CD14-positive monocyte (primary cell): ENCODE data around the gene SYCP3. TPM values are rescaled to one million over a fixed set of nuclear protein-coding genes. Genes with fewer than 3 reads are reported as not detected.

Experiments used
- DNase-seq, 3 donors: peaks; one replicate each; pipeline ENCODE4 v3.0.0-alpha.2; 2011 to 2022
- H2AFZ ChIP-seq: 2 replicates; pipeline ENCODE4 v1.6.0; 2012; ENCODE audit warnings: mild to moderate bottlenecking, low read depth, low read length, inconsistent platforms; ENCODE audit not compliant: insufficient read depth, poor library complexity, severe bottlenecking
- H3K27ac ChIP-seq, 2 donors: 1 replicate in 1 of 2; 2 replicates in 1 of 2; pipeline ENCODE4 v1.5.1; 2012 to 2013; ENCODE audit warnings: low read length in 2 of 2, control low read depth in 1 of 2, inconsistent platforms in 1 of 2, low read depth in 1 of 2, mild to moderate bottlenecking in 1 of 2
- H3K27me3 ChIP-seq, 2 donors: one replicate each; pipeline versions ENCODE4 v1.6.0 to v1.6.1; 2011 to 2013; ENCODE audit warnings: low read length in 2 of 2; ENCODE audit not compliant: control insufficient read depth in 2 of 2, insufficient read depth in 2 of 2
- H3K36me3 ChIP-seq, 2 donors: replicated peaks in 1 of 2; 1 replicate in 1 of 2; 2 replicates in 1 of 2; pipeline versions ENCODE4 v1.5.1 to v1.6.1; 2012 to 2013; ENCODE audit warnings: low read length in 2 of 2, control low read depth in 1 of 2, inconsistent platforms in 1 of 2, mild to moderate bottlenecking in 1 of 2; ENCODE audit not compliant: insufficient read depth in 2 of 2, control insufficient read depth in 1 of 2
- H3K4me1 ChIP-seq, 2 donors: 1 replicate in 1 of 2; 2 replicates in 1 of 2; pipeline versions ENCODE4 v1.5.1 to v1.6.1; 2012 to 2013; ENCODE audit warnings: low read length in 2 of 2, control low read depth in 1 of 2, inconsistent platforms in 1 of 2, mild to moderate bottlenecking in 1 of 2, moderate library complexity in 1 of 2; ENCODE audit not compliant: insufficient read depth in 2 of 2, control insufficient read depth in 1 of 2
- H3K4me2 ChIP-seq: replicated peaks from 2 replicates; pipeline ENCODE3; 2012; ENCODE audit warnings: low read length, moderate library complexity, mild to moderate bottlenecking; ENCODE audit not compliant: poor library complexity, severe bottlenecking; ENCODE audit errors: extremely low read depth
- H3K4me3 ChIP-seq, 3 experiments: fragments of 200-600 bp in 1 of 3; sonication (generic) in 1 of 3; replicated peaks in 1 of 3; 1 replicate in 2 of 3; 2 replicates in 1 of 3; pipeline ENCODE4 v1.5.1; 2011 to 2013; ENCODE audit warnings: low read length in 3 of 3, mild to moderate bottlenecking in 3 of 3, control low read depth in 2 of 3, low read depth in 2 of 3, inconsistent platforms in 1 of 3, moderate library complexity in 1 of 3
- H3K79me2 ChIP-seq: 2 replicates; pipeline ENCODE4 v1.6.0; 2012; ENCODE audit warnings: mild to moderate bottlenecking, control low read depth, inconsistent platforms, low read length, moderate library complexity; ENCODE audit not compliant: insufficient read depth
- H3K9ac ChIP-seq: 2 replicates; pipeline ENCODE4 v1.6.0; 2017; ENCODE audit warnings: low read length, mild to moderate bottlenecking; ENCODE audit not compliant: insufficient read depth, poor library complexity, severe bottlenecking
- H3K9me3 ChIP-seq, 2 donors: replicated peaks in 1 of 2; 1 replicate in 1 of 2; 2 replicates in 1 of 2; pipeline versions ENCODE4 v1.5.1 to v1.6.1; 2012 to 2013; ENCODE audit warnings: low read length in 2 of 2, control low read depth in 1 of 2; ENCODE audit not compliant: control insufficient read depth in 1 of 2, insufficient read depth in 1 of 2
- H4K20me1 ChIP-seq: 2 replicates; pipeline ENCODE4 v1.6.0; 2012; ENCODE audit warnings: mild to moderate bottlenecking, low read length, control low read depth, moderate library complexity; ENCODE audit not compliant: insufficient read depth
- H3K27ac Mint-ChIP-seq, 7 donors: one replicate each; pipeline ENCODE4 v1.8.0; 2020; ENCODE audit warnings: mild to moderate bottlenecking in 7 of 7, mixed read lengths in 7 of 7, moderate library complexity in 6 of 7, inconsistent platforms in 2 of 7
- H3K27me3 Mint-ChIP-seq, 3 donors: one replicate each; pipeline ENCODE4 v1.8.0; 2021 to 2022; ENCODE audit warnings: low read depth in 3 of 3, mild to moderate bottlenecking in 3 of 3, mixed read lengths in 3 of 3, moderate library complexity in 3 of 3, inconsistent platforms in 1 of 3
- H3K36me3 Mint-ChIP-seq, 2 donors: one replicate each; pipeline ENCODE4 v1.8.0; 2020; ENCODE audit warnings: mixed read lengths in 2 of 2, inconsistent platforms in 1 of 2, mild to moderate bottlenecking in 1 of 2
- H3K4me1 Mint-ChIP-seq: one replicate; pipeline ENCODE4 v1.8.0; 2020; ENCODE audit warnings: mild to moderate bottlenecking, mixed read lengths
- H3K4me3 Mint-ChIP-seq, 2 donors: one replicate each; pipeline ENCODE4 v1.8.0; 2020; ENCODE audit warnings: mild to moderate bottlenecking in 2 of 2, mixed read lengths in 2 of 2, moderate library complexity in 1 of 2
- H3K9me3 Mint-ChIP-seq, 7 donors: one replicate each; pipeline ENCODE4 v1.8.0; 2020 to 2022; ENCODE audit warnings: mixed read lengths in 7 of 7, mild to moderate bottlenecking in 6 of 7, moderate library complexity in 6 of 7, inconsistent platforms in 2 of 7
- CTCF ChIP-seq: fragments of 200-600 bp; IDR thresholded peaks from one replicate; pipeline ENCODE4 v1.8.0; 2022; ENCODE audit warnings: antibody characterized with exemption, mild to moderate bottlenecking
- WGBS: methylation state at CpG from one replicate; pipeline ENCODE4 v1.1.5; 2013; ENCODE audit warnings: missing lambda C conversion rate; ENCODE audit not compliant: insufficient coverage; 5-methylcytosine and 5-hydroxymethylcytosine counted together
- intact Hi-C, 2 donors: fragments of 100-400 bp; cut with micrococcal nuclease; formaldehyde crosslinking; loops; one replicate each; pipeline versions ENCODE4 v1.15.0 to v1.15.1; 2023
- polyA plus RNA-seq, 3 donors: library from polyadenylated mRNA; depleted of rRNA in 1 of 3; unstranded in 2 of 3; stranded (reverse) in 1 of 3; fragments of 300-500 nt in 2 of 3; fragments of >200 nt in 1 of 3; fragmentation: Illumina TruSeq in 2 of 3; gene quantifications; 1 replicate in 2 of 3; 2 replicates in 1 of 3; pipeline ENCODE4 v1.2.3, GENCODE V29; 2012 to 2021

Gene SYCP3
- polyA plus RNA-seq, 3 donors, result 0.15 TPM; not detected in 2

GRCh38 chr12:101743724-101744472 is 4.6 kb upstream of the SYCP3 start:
- TF ChIP-seq CTCF, result no peak
- H2AFZ ChIP-seq, result no peak overlapping the region
- H3K79me2 ChIP-seq, result no peaks in the 10 kb centered on the region
- H3K9me3 Mint-ChIP-seq, result peaks cover 0 to 5% (median 0%) of the 10 kb centered on the region in 7 donors
- 89% methylated on average over 2 of the region's 10 CpGs for WGBS
- DNase-seq, result no peak
- no peak overlapping the region for H3K9ac ChIP-seq
- H3K27me3 Mint-ChIP-seq, result peaks cover 0 to 2% (median 0%) of the 10 kb centered on the region in 3 donors
- intact Hi-C loops, result no loop called here
- no peaks in the 10 kb centered on the region for H3K27me3 ChIP-seq
- H3K27ac ChIP-seq, result no peak overlapping the region
- peak overlapping the region in 3 of 7 donors; percentile 30 to 55 (median 49) for H3K27ac Mint-ChIP-seq
- H3K4me1 ChIP-seq, result peaks cover 9 to 10% of the 10 kb centered on the region in 2 donors
- H3K36me3 Mint-ChIP-seq, result peaks cover 77 to 87% of the 10 kb centered on the region in 2 donors
- peaks cover 67 to 84% of the 10 kb centered on the region in 2 donors for H3K36me3 ChIP-seq
- H3K4me3 Mint-ChIP-seq, result no peak overlapping the region
- peaks cover 11% of the 10 kb centered on the region for H3K4me1 Mint-ChIP-seq
- no peak overlapping the region for H3K4me2 ChIP-seq
- no peaks in the 10 kb centered on the region for H4K20me1 ChIP-seq
- no peak overlapping the region for H3K4me3 ChIP-seq
- H3K9me3 ChIP-seq, result peaks cover 0 to 5% of the 10 kb centered on the region in 2 donors

GRCh38 chr12:101743242-101743641 is 4.0 kb upstream of the SYCP3 start:
- no peaks in the 10 kb centered on the region for H3K27me3 ChIP-seq
- no peak overlapping the region for H3K4me3 ChIP-seq
- DNase-seq, result no peak
- intact Hi-C loops, result no loop called here
- H3K9me3 ChIP-seq, result peaks cover 0 to 8% of the 10 kb centered on the region in 2 donors
- H3K9ac ChIP-seq, result no peak overlapping the region
- Mint-ChIP-seq H3K27ac (peak overlapping the region in 2 of 7 donors; percentile 21 to 55), H3K27me3 (peaks cover 0 to 2% (median 0%) of the 10 kb centered on the region in 3 donors), H3K4me3 (no peak overlapping the region), H3K9me3 (peaks cover 0 to 7% (median 4%) of the 10 kb centered on the region in 7 donors), H3K4me1 (peaks cover 11% of the 10 kb centered on the region), H3K36me3 (peaks cover 76 to 87% of the 10 kb centered on the region in 2 donors)
- H4K20me1 ChIP-seq, result no peaks in the 10 kb centered on the region
- no peak overlapping the region for H3K4me2 ChIP-seq
- no peaks in the 10 kb centered on the region for H3K79me2 ChIP-seq
- H3K4me1 ChIP-seq, result peaks cover 9% of the 10 kb centered on the region in 2 donors
- TF ChIP-seq CTCF, result no peak
- H3K27ac ChIP-seq, result no peak overlapping the region
- H2AFZ ChIP-seq, result no peak overlapping the region
- WGBS, result no CpG with 5 or more reads among the region's 1 CpG
- peaks cover 67 to 84% of the 10 kb centered on the region in 2 donors for H3K36me3 ChIP-seq
